Stimulated activated CD8-positive, alpha-beta memory T cell treated with anti-CD3 and anti-CD28 coated beads, Interleukin-4, amount 100 ng/mL, for 4 hours (primary cell): Measurements from ENCODE around the gene WTAP.

Experiments used
- DNase-seq, 2 donors: peaks; one replicate each; pipeline ENCODE4 v3.0.0-alpha.2; 2020; ENCODE audit warnings: low read depth in 2 of 2, low spot score in 1 of 2

The WTAP gene

DNA sequence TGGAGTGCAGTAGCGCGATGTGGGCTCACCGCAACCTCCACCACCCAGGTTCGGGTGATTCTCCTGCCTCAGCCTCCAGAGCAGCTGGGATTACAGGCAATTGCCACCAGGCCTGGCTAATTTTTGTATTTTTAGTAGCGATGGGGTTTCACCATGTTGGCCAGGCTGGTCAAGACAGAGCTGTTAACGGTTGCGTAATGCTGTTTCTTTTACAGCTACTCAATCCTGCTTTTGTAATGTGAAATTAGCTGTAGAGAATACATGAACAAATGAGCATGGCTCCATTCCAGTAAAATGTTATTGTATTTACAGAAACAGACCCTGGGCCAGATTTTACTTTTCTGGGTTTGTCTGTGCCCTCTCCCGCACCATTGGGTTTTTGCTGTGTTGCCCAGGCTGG, 74.6 kb downstream of the WTAP start:
- DNase-seq = no peak

DNA sequence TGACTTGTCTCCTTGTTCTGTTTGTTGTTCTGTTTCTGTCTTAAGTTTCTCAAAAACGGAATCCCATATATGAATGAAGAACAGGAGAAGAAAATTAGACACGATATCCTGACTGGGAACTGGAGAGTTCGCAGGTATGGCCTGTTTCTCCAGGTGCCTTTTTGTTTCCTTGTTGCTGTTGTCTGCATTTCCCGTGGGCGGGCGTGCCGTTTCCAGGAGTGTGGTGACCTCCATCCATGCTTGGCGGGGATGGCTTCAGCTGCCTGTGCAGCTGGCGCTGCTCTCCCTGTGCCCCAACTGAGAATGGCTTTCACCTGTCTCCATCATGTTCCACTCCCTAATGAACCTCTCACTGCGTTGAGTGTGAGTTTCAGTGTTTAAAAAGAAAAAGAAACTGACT, 77.2 kb downstream of the WTAP start:
- no peak for DNase-seq

DNA sequence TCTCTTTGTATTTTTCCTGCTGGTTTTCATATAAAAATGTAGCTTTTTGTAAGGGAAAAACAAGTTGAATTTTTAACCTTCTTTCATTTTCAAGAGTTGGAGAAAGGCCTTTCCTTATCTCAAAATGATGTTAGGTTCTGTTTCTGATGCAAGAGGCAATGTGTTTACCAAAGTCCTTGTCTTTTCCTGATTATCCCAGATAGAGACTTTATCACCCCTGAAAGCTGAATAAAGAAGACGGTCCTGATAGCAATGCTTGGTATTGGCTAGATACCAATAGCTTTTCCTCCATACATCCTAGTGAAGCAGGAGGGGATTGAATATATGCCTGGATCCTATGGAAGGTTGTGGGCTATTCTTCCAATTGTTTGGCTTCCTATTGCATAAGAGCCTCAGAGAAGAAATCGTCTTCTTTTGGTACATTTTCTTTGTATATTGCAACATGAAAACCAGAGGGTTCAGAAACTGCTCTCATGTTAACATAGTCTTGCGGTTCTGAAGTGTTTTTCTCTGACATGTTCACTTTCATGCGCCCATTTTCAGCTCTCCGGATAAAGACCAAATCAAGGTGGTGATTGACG, 78.2 kb downstream of the WTAP start:
- no peak for DNase-seq
